Esophagus muscularis mucosa (tissue), 4 donors: ENCODE data around the gene TSPAN2. TPM values are rescaled to one million over a fixed set of nuclear protein-coding genes. Genes with fewer than 3 reads are reported as not detected.

Source experiments
- DNase-seq: peaks from one replicate; pipeline ENCODE4 v3.0.0-alpha.2; 2017; ENCODE audit errors: extremely low spot score
- H3K27ac ChIP-seq, 4 donors: fragments of 200-600 bp; sonication (generic); replicated peaks in 1 of 4; 1 replicate in 3 of 4; 2 replicates in 1 of 4; pipeline ENCODE4 v1.5.1; 2016 to 2019; ENCODE audit warnings: mild to moderate bottlenecking in 1 of 4
- H3K27me3 ChIP-seq, 4 donors: fragments of 200-600 bp; sonication (generic); one replicate each; pipeline versions ENCODE4 v1.5.1 to v1.6.0; 2016 to 2019
- H3K36me3 ChIP-seq, 4 donors: fragments of 200-600 bp; sonication (generic); one replicate each; pipeline ENCODE4 v1.5.1; 2016 to 2019
- H3K4me1 ChIP-seq, 4 donors: fragments of 200-600 bp; sonication (generic); one replicate each; pipeline ENCODE4 v1.5.1; 2016 to 2019
- H3K4me3 ChIP-seq, 4 donors: fragments of 200-600 bp; sonication (generic); 1 replicate in 2 of 4; 2 replicates in 2 of 4; pipeline ENCODE4 v1.5.1; 2016 to 2019; ENCODE audit warnings: mild to moderate bottlenecking in 4 of 4, moderate library complexity in 1 of 4
- H3K9me3 ChIP-seq, 4 donors: fragments of 200-600 bp; sonication (generic); 1 replicate in 3 of 4; 2 replicates in 1 of 4; pipeline ENCODE4 v1.5.1; 2016 to 2019
- CTCF ChIP-seq, 3 experiments: fragments of 200-600 bp in 2 of 3; fragments of 450-650 bp in 1 of 3; sonication (generic) in 2 of 3; IDR thresholded peaks; one replicate each; pipeline ENCODE4 v1.5.1; 2017 to 2019; ENCODE audit warnings: antibody characterized with exemption in 3 of 3, mild to moderate bottlenecking in 2 of 3, moderate library complexity in 1 of 3
- EP300 ChIP-seq: sonication (generic); formaldehyde crosslinking; IDR thresholded peaks from one replicate; pipeline ENCODE4 v1.6.1; 2017; ENCODE audit warnings: antibody characterized with exemption
- POLR2A ChIP-seq: fragments of 450-650 bp; IDR thresholded peaks from one replicate; pipeline ENCODE4 v1.6.1; 2017; ENCODE audit warnings: antibody characterized with exemption, moderate library complexity, mild to moderate bottlenecking, low read depth
- POLR2AphosphoS5 ChIP-seq, 2 donors: sonication (generic); formaldehyde crosslinking; IDR thresholded peaks; one replicate each; pipeline ENCODE4 v1.6.1; 2017; ENCODE audit warnings: antibody characterized with exemption in 2 of 2
- WGBS: methylation state at CpG from one replicate; pipeline ENCODE4 v1.1.5; 2018; 5-methylcytosine and 5-hydroxymethylcytosine counted together
- intact Hi-C: fragments of 100-400 bp; cut with DNase I; formaldehyde crosslinking; loops from one replicate; pipeline ENCODE4 v1.15.1; 2023
- total RNA-seq, 4 donors: library from RNA; depleted of rRNA; stranded (reverse); fragments of >200 nt; gene quantifications; one replicate each; pipeline versions ENCODE4 v1.1.0 to v1.2.1, GENCODE V29; 2016

The TSPAN2 gene
- total RNA-seq, 4 donors from 2014 or later, result 35.8 to 70.2 (median 66.7) TPM

GRCh38 chr1:115098979-115099692, 9.8 kb upstream of the TSPAN2 start:
- Histone ChIP-seq H3K4me3 (peak overlapping the region; percentile 38 to 53 (median 49)), H3K9me3 (no peaks in the 10 kb centered on the region), H3K27ac (peak overlapping the region; percentile 83 to 87 (median 86)), H3K4me1 (peaks cover 0 to 21% (median 17%) of the 10 kb centered on the region in 4 donors), H3K27me3 (no peaks in the 10 kb centered on the region), H3K36me3 (no peaks in the 10 kb centered on the region)
- 26% methylated on average over 13 of the region's 13 CpGs for WGBS
- no peak for DNase-seq
- intact Hi-C loops, result no loop called here
- TF ChIP-seq CTCF (IDR thresholded peaks at IDR 0.05), result no peak
- peak; percentile 51 to 70 for TF ChIP-seq POLR2AphosphoS5 (IDR thresholded peaks at IDR 0.05)
- no peak for TF ChIP-seq EP300
- no peak for TF ChIP-seq POLR2A

GRCh38 chr1:115092175-115092574, 2.9 kb upstream of the TSPAN2 start:
- TF ChIP-seq POLR2AphosphoS5 (IDR thresholded peaks at IDR 0.05) (peak; percentile 18 to 22), POLR2A (no peak), CTCF (IDR thresholded peaks at IDR 0.05) (no peak), EP300 (no peak)
- intact Hi-C loops, result no loop called here
- peak overlapping the region in 2 of 4 donors; percentile 96 to 97 for H3K27ac ChIP-seq
- no peaks in the 10 kb centered on the region for H3K9me3 ChIP-seq
- H3K36me3 ChIP-seq, result no peaks in the 10 kb centered on the region
- no peak overlapping the region for H3K4me3 ChIP-seq
- peaks cover 0 to 6% (median 0%) of the 10 kb centered on the region in 4 donors for H3K27me3 ChIP-seq
- H3K4me1 ChIP-seq, result peaks cover 3 to 37% (median 32%) of the 10 kb centered on the region in 4 donors
- DNase-seq, result no peak
- WGBS, result no CpG with 5 or more reads among the region's 1 CpG

- Histone ChIP-seq H3K4me3 (no peak overlapping the region), H3K4me1 (peaks cover 7 to 43% (median 38%) of the 10 kb centered on the region in 4 donors), H3K27ac (peak overlapping the region in 2 of 4 donors; percentile 96 to 97), H3K36me3 (no peaks in the 10 kb centered on the region), H3K9me3 (no peaks in the 10 kb centered on the region), H3K27me3 (peaks cover 0 to 6% (median 0%) of the 10 kb centered on the region in 4 donors)
- 82% methylated on average over 2 of the region's 2 CpGs for WGBS
- DNase-seq, result no peak
- TF ChIP-seq EP300 (no peak), POLR2A (no peak), POLR2AphosphoS5 (IDR thresholded peaks at IDR 0.05) (no peak), CTCF (IDR thresholded peaks at IDR 0.05) (no peak)
- intact Hi-C loops, result no loop called here
These were observed 2.3 kb upstream of the TSPAN2 start for GRCh38 chr1:115091572-115091971.

GRCh38 chr1:115090956-115091355, 1.7 kb upstream of the TSPAN2 start:
- H3K27ac ChIP-seq, result peak overlapping the region; percentile 89 to 97 (median 95)
- no peaks in the 10 kb centered on the region for H3K36me3 ChIP-seq
- DNase-seq, result no peak
- peaks cover 0 to 6% (median 0%) of the 10 kb centered on the region in 4 donors for H3K27me3 ChIP-seq
- WGBS, result 94% methylated on average over 4 of the region's 4 CpGs
- H3K9me3 ChIP-seq, result no peaks in the 10 kb centered on the region
- H3K4me3 ChIP-seq, result no peak overlapping the region
- TF ChIP-seq POLR2AphosphoS5 (IDR thresholded peaks at IDR 0.05) (no peak), EP300 (no peak), POLR2A (no peak), CTCF (IDR thresholded peaks at IDR 0.05) (no peak)
- intact Hi-C loops, result no loop called here
- peaks cover 7 to 48% (median 44%) of the 10 kb centered on the region in 4 donors for H3K4me1 ChIP-seq
